SK-N-SH treated with all-trans-retinoic acid at 6 μM for 48 hours (cell line): ENCODE data around the gene MIDN.
A peak's percentile ranks its signal among the peaks of the same experiment; 100 is the strongest.

Source experiments
- ATAC-seq: fragments of 200-7000 bp; cut with Tn5 transposase; 3 replicates; pipeline ENCODE4 v1.9.1; 2020; ENCODE audit warnings: mild to moderate bottlenecking, moderate library complexity
- BACH2 ChIP-seq: fragments of 250-450 bp; sonication (Bioruptor Pico); IDR thresholded peaks from 2 replicates; pipeline ENCODE4 v1.9.0; 2021; ENCODE audit warnings: mild to moderate bottlenecking, borderline replicate concordance
- CSDC2 ChIP-seq: fragments of 250-450 bp; sonication (Bioruptor Pico); IDR thresholded peaks from 2 replicates; pipeline ENCODE4 v1.5.0; 2020; ENCODE audit warnings: mild to moderate bottlenecking, moderate library complexity
- ESRRG ChIP-seq: fragments of 250-450 bp; sonication (Bioruptor Pico); IDR thresholded peaks from 2 replicates; pipeline ENCODE4 v1.6.1; 2021; ENCODE audit warnings: mild to moderate bottlenecking
- ISL1 ChIP-seq: fragments of 250-450 bp; sonication (Bioruptor Pico); IDR thresholded peaks from 2 replicates; pipeline ENCODE4 v2.1.2; 2022; ENCODE audit warnings: mild to moderate bottlenecking, moderate library complexity
- OSR1 ChIP-seq: fragments of 250-450 bp; sonication (Bioruptor Pico); IDR thresholded peaks from 2 replicates; pipeline ENCODE4 v1.8.0; 2022; ENCODE audit warnings: moderate library complexity, mild to moderate bottlenecking, inconsistent platforms
- PPARA ChIP-seq: fragments of 250-450 bp; sonication (Bioruptor Pico); IDR thresholded peaks from 2 replicates; pipeline ENCODE4 v1.5.0; 2020; ENCODE audit warnings: mild to moderate bottlenecking, borderline replicate concordance
- RARB ChIP-seq: fragments of 250-450 bp; sonication (Bioruptor Pico); IDR thresholded peaks from 2 replicates; pipeline ENCODE4 v1.8.0; 2021; ENCODE audit warnings: mild to moderate bottlenecking, moderate library complexity
- SNAI2 ChIP-seq: fragments of 250-450 bp; sonication (Bioruptor Pico); IDR thresholded peaks from 2 replicates; pipeline ENCODE4 v1.5.0; 2020; ENCODE audit warnings: mild to moderate bottlenecking, moderate library complexity
- TCF4 ChIP-seq: fragments of 250-450 bp; sonication (Bioruptor Pico); IDR thresholded peaks from 2 replicates; pipeline ENCODE4 v1.8.0; 2021; ENCODE audit warnings: mild to moderate bottlenecking, moderate library complexity, borderline replicate concordance
- TOX ChIP-seq: fragments of 250-450 bp; sonication (Bioruptor Pico); IDR thresholded peaks from 2 replicates; pipeline ENCODE4 v1.8.0; 2021; ENCODE audit warnings: mild to moderate bottlenecking, moderate library complexity, borderline replicate concordance
- ZC3H10 ChIP-seq: fragments of 250-450 bp; sonication (Bioruptor Pico); IDR thresholded peaks from 2 replicates; pipeline ENCODE4 v1.5.1; 2021; ENCODE audit warnings: mild to moderate bottlenecking, moderate library complexity
- ZFP3 ChIP-seq: fragments of 250-450 bp; sonication (Bioruptor Pico); IDR thresholded peaks from 2 replicates; pipeline ENCODE4 v1.5.0; 2020; ENCODE audit warnings: mild to moderate bottlenecking, moderate library complexity
- ZFP30 ChIP-seq: fragments of 450-650 bp; formaldehyde crosslinking; IDR thresholded peaks from 2 replicates; pipeline ENCODE4 v1.5.0; 2022; ENCODE audit warnings: mild to moderate bottlenecking, moderate library complexity
- ZNF565 ChIP-seq: fragments of 450-650 bp; formaldehyde crosslinking; conservative IDR thresholded peaks from 2 replicates; pipeline ENCODE4 v1.5.0; 2020; ENCODE audit warnings: low read depth, mild to moderate bottlenecking, moderate library complexity
- ZNF70 ChIP-seq: fragments of 450-650 bp; formaldehyde crosslinking; IDR thresholded peaks from 2 replicates; pipeline ENCODE4 v1.5.0; 2020; ENCODE audit warnings: mild to moderate bottlenecking, moderate library complexity
- TF ChIP-seq, protein P1 (sequence below): fragments of 250-450 bp; sonication (Bioruptor Pico); IDR thresholded peaks from 2 replicates; pipeline ENCODE4 v1.8.0; 2021; ENCODE audit warnings: low read depth, mild to moderate bottlenecking, moderate library complexity, borderline replicate concordance
- TF ChIP-seq, protein P2 (sequence below): fragments of 250-450 bp; sonication (Bioruptor Pico); IDR thresholded peaks from 2 replicates; pipeline ENCODE4 v1.8.0; 2020; ENCODE audit warnings: mild to moderate bottlenecking, moderate library complexity, borderline replicate concordance
- TF ChIP-seq, protein P3 (sequence below): fragments of 250-450 bp; sonication (Bioruptor Pico); IDR thresholded peaks from 2 replicates; pipeline ENCODE4 v1.5.1; 2020; ENCODE audit warnings: low read depth, mild to moderate bottlenecking, moderate library complexity

Gene MIDN

DNA sequence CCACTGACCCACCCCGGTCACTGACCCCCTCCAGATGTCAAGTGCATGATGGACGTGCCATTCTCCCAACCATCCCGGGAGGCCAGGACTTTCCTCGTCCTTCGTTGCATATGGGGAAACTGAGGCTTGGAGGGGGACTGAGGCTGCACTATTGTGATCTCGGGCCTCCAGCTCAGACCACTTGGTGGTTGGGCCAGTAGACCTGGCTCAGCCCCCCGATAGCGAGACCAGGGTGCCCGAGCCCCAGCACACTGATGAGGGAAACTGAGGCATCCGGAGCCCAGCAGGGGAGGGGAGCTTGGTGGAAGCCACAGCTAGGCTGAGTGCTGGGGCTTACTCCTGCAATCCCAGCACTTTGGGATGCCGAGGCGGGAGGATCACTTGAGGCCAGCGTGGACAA is 47.7 kb downstream of the MIDN start:
- TF ChIP-seq RARB (no peak), ZFP30 (CRISPR knock-in tag) (no peak)

DNA sequence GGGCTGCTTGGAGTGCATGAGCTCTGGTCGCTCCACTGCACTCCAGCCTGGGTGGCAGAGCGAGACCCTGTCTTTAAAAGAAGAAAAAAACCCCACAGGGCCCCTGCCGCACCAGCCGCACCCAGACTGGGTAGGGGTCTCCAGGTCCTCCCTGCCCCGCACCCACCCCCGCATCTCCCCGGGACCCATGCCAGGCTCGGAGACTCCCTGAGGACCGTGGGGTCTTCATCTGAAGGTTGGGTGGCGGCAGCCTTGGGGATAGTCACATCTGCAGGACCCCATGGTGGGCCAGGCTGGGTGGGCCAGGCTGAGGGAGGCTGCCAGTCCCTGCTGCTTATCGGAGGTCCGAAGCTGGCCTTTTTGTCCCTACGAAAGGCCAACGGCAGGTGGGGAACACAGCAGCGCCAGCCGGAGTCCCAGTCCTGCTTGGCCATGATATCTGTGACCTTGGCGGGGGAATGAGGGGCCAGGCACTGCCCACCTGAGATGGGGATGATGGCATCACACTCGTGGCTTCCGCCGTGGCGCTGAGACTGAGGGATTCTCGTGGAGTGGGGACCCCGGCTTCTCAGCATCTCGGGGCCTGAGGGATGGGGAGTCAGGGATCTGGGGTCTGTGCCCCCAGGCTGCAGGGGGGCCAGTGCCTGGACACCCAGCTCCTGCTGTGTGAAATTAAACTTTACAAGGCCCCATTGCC is 48.3 kb downstream of the MIDN start:
- no peak for ATAC-seq
- TF ChIP-seq ZNF565 (no peak), TOX (CRISPR knock-in tag) (no peak), PPARA (CRISPR knock-in tag) (no peak), BACH2 (CRISPR knock-in tag) (no peak), TCF4 (CRISPR knock-in tag) (no peak), ZC3H10 (CRISPR knock-in tag) (no peak), ESRRG (CRISPR knock-in tag) (no peak), ZNF70 (no peak), ISL1 (CRISPR knock-in tag) (no peak), SNAI2 (CRISPR knock-in tag) (no peak)
- TF ChIP-seq, protein P1, sequence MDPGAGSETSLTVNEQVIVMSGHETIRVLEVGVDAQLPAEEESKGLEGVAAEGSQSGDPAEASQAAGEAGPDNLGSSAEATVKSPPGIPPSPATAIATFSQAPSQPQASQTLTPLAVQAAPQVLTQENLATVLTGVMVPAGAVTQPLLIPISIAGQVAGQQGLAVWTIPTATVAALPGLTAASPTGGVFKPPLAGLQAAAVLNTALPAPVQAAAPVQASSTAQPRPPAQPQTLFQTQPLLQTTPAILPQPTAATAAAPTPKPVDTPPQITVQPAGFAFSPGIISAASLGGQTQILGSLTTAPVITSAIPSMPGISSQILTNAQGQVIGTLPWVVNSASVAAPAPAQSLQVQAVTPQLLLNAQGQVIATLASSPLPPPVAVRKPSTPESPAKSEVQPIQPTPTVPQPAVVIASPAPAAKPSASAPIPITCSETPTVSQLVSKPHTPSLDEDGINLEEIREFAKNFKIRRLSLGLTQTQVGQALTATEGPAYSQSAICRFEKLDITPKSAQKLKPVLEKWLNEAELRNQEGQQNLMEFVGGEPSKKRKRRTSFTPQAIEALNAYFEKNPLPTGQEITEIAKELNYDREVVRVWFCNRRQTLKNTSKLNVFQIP (CRISPR knock-in tag): no peak
- TF ChIP-seq, all 23 proteins: peak for 0

More for the DNA sequence above, 47.7 kb downstream of the MIDN start:
- no peak for ATAC-seq

DNA sequence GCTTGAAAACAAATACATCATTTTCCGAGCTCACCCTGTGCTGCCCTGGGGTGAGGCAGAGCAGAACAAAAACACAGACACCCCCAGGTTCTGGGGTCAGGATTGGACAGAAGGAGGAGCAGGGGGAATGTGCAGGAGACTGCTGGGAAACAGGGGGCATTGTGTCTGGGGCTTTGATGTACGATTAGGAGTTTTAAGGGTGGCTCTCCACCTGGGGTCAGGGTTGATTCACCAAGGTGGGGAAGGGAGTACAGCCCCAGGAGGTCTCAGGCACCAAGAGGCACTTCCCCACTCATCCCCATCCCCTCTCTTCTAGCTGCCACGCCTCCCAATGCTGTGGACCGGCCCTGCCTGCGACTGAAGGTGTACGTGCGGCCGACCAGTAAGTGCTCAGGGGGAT is 49.9 kb downstream of the MIDN start:
- ATAC-seq: no peak
- TF ChIP-seq ZFP3 (CRISPR knock-in tag): peak; percentile 99
- TF ChIP-seq ZFP30 (CRISPR knock-in tag): no peak

DNA sequence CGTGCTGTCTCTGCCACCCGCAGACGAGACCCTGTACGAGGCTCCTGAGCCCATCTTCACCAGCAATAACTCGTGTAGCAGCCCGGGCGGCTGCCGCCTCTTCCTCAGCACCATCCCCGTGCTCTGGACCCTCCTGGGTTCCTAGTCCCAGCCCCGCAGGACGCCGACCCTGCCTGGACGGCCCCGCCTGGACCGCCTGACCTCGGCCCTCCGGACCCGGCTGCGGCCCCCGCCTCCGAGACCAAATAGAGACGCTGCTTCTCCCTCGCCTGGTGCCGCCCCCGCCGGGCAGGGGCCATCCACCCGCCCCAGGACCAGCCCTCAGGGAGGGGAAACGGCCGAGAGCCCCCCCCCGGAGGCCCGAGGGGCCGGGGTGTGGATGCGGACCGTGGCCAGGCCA is 51.4 kb downstream of the MIDN start:
- TF ChIP-seq, protein P2, sequence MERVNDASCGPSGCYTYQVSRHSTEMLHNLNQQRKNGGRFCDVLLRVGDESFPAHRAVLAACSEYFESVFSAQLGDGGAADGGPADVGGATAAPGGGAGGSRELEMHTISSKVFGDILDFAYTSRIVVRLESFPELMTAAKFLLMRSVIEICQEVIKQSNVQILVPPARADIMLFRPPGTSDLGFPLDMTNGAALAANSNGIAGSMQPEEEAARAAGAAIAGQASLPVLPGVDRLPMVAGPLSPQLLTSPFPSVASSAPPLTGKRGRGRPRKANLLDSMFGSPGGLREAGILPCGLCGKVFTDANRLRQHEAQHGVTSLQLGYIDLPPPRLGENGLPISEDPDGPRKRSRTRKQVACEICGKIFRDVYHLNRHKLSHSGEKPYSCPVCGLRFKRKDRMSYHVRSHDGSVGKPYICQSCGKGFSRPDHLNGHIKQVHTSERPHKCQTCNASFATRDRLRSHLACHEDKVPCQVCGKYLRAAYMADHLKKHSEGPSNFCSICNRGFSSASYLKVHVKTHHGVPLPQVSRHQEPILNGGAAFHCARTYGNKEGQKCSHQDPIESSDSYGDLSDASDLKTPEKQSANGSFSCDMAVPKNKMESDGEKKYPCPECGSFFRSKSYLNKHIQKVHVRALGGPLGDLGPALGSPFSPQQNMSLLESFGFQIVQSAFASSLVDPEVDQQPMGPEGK (CRISPR knock-in tag): no peak
- no peak for TF ChIP-seq TOX (CRISPR knock-in tag)
- TF ChIP-seq, protein P3, sequence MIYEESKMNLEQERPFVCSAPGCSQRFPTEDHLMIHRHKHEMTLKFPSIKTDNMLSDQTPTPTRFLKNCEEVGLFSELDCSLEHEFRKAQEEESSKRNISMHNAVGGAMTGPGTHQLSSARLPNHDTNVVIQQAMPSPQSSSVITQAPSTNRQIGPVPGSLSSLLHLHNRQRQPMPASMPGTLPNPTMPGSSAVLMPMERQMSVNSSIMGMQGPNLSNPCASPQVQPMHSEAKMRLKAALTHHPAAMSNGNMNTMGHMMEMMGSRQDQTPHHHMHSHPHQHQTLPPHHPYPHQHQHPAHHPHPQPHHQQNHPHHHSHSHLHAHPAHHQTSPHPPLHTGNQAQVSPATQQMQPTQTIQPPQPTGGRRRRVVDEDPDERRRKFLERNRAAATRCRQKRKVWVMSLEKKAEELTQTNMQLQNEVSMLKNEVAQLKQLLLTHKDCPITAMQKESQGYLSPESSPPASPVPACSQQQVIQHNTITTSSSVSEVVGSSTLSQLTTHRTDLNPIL (CRISPR knock-in tag): no peak
- TF ChIP-seq ISL1 (CRISPR knock-in tag): no peak
- TF ChIP-seq, protein P1 (CRISPR knock-in tag): no peak
- no peak for TF ChIP-seq BACH2 (CRISPR knock-in tag)
- TF ChIP-seq ZFP30 (CRISPR knock-in tag): no peak
- no peak for TF ChIP-seq OSR1
- ATAC-seq: no peak

DNA sequence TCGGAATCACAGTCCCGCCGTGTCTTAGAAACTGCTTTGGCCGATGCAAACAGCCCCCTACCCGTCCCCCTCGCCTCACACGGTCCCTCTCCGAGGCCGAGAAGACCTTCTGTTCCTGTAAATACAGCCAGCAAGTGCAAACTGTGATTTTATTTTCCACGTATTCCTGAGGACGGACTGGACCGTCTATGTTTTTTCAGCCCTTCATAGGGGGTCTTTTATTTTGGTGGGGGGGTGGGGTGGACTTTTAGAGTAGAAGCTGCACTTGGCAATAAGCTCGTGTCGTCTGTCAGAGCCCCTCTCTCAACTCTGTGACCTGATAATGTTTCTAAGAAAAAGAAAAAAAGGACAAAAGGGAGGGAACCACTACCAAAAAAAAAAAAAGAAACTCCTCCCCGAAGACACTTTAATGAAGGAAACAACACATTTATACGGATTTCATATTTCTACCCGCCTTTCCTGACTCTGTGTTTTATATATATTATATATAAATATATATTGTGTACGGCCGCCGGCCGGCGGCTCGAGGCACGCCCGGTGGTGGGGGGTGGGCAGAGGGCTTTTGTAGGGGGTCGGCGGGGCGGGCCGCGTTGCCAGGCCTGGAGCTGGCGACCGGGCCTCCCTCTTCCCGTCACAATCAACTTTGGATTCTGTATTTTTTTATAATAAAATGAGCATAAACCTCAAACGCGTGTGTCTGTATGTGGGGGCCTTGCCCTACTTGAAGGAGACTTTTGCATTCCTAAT is 52.5 kb downstream of the MIDN start:
- ATAC-seq: no peak
- TF ChIP-seq CSDC2: no peak
- TF ChIP-seq, all 23 proteins: peak for 0
